Retinal pigment epithelial cell (primary cell): ENCODE measurements around the gene PTPDC1.

Experiments
- DNase-seq: peaks from one replicate; pipeline ENCODE4 v3.0.0-alpha.2; 2010; ENCODE audit warnings: low read depth
- H3K4me3 ChIP-seq: 2 replicates; pipeline ENCODE4 v1.5.1; 2011; ENCODE audit warnings: mild to moderate bottlenecking, low read length, control low read depth, moderate library complexity
- CTCF ChIP-seq: conservative IDR thresholded peaks from 2 replicates; pipeline ENCODE4 v1.5.1; 2011; ENCODE audit warnings: low read depth, low read length, control low read depth, inconsistent platforms

Gene PTPDC1

GRCh38 chr9:94081435-94081834, 2.8 kb upstream of the PTPDC1 start:
- no peak for DNase-seq
- no peak overlapping the region for H3K4me3 ChIP-seq
- no peak for TF ChIP-seq CTCF

GRCh38 chr9:94081864-94082463, 2.3 kb upstream of the PTPDC1 start:
- DNase-seq = no peak
- no peak for TF ChIP-seq CTCF
- no peak overlapping the region for H3K4me3 ChIP-seq

GRCh38 chr9:94082553-94082952, 1.7 kb upstream of the PTPDC1 start:
- DNase-seq = no peak
- TF ChIP-seq CTCF = no peak
- H3K4me3 ChIP-seq = no peak overlapping the region

GRCh38 chr9:94082956-94083355, 1.3 kb upstream of the PTPDC1 start:
- H3K4me3 ChIP-seq = no peak overlapping the region
- no peak for DNase-seq
- TF ChIP-seq CTCF = no peak

- H3K4me3 ChIP-seq = no peak overlapping the region
- no peak for TF ChIP-seq CTCF
- no peak for DNase-seq
Measured at GRCh38 chr9:94083384-94083783, 880 bp upstream of the PTPDC1 start.

GRCh38 chr9:94085062-94085639, 887 bp downstream of the PTPDC1 start:
- DNase-seq = no peak
- H3K4me3 ChIP-seq = no peak overlapping the region
- TF ChIP-seq CTCF = no peak
